Non-pigmented ciliary epithelial cell (primary cell): ENCODE data around the gene TBC1D8B.
"Not testable (repeated sequence)": the region's sequence is repeated elsewhere in the genome, so short reads cannot be mapped to it uniquely, and the experiment has no call there.

Source experiments
- DNase-seq: peaks from one replicate; pipeline ENCODE4 v3.0.0-alpha.2; 2010; ENCODE audit warnings: low read depth

The TBC1D8B gene

DNA sequence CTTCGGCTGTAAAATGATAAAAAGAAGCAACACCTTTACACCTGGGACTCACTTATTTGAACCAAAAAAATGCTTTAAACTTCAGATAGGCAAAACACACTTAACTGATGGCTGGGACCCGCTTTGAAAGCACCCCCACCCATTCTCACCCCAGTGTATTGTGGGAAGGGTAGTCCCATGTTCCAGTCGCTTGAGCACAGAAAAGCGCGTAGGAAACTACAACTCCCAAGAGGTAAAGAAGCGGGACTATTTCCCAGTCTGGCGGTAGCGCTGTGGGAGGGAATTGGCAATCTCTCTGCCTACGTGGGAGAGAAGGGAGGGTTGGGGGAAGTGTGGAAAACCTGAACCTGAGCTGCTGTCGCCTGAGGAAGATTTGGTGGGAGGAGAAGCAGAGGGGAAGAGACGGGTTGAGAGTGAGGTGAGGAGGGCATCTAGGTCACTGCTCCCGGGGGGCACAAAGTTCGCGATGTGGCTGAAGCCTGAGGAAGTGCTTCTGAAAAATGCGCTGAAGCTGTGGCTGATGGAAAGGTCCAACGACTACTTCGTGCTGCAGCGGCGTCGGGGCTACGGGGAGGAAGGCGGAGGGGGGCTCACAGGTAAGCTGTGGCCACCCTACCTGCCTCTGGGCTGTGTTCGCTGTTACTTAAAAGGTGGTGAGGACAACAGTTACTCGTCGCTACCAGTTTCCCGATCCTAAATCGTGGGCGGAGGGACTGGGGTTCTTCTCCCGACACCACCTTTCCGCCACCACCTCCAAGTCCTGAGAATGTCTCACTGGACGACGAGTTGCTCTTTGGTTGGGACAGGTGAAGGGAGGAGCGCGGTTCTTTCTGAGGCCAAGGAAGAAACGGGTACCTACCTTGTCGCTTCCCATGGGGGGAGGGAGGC, at the start of gene TBC1D8B:
TSS of gene TBC1D8B (plus strand) at position 286 of the 888 bp plus-strand sequence. CDS start at position 467, 181 bp downstream.
- DNase-seq, result peak; percentile 71

DNA sequence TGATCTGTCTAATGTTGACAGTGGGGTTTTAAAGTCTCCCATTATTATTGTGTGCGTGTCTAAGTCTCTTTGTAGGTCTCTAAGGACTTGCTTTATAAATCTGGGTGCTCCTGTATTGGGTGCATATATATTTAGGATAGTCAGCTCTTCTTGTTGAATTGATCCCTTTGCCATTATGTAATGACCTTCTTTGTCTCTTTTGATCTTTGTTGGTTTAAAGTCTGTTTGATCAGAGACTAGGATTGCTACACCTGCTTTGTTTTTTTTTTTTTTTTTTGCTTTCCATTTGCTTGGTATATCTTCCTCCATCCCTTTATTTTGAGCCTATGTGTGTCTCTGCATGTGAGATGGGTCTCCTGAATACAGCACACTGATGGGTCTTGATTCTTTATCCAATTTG, 33.2 kb upstream of the TBC1D8B start:
- not testable (repeated sequence) for DNase-seq

DNA sequence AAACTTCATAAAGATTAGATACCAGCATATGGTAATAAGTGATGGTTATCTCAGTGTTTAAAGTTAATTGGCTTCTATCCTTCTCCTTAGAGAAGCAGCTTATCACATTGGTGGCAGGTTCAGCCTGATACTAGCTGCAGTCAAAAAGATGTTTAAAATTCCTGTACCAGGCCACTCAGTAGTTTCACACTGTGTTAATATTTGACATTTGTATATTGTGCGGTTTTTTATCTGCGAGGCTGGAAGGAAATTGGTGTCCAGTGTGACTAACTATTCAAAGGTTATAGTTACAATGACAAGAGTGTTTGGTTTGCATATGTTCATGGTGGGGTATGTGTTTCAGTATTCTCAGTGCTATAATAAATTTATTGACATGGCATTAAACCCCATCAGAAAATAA, 27.5 kb upstream of the TBC1D8B start:
- DNase-seq, result no peak

DNA sequence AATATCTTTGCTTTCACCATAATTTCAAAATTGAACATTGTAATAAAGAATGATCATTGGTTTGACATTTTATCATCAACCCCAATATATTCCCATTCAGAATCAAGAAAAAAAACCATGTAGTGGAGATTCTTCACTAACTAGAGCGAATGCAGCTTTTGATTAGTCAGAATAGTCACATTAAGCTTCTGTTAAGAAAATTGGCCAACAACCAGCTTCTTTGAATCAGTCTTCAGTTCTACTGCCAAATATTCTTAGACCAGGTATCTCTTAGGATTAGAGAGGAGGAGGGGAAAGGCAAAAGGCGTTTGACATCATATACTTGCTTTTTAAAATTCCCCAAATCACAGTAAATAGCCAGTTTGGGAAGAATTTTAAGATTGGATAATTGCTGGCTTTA, 22.2 kb upstream of the TBC1D8B start:
- DNase-seq, result no peak

GRCh38 chrX:106780664-106781377, 21.7 kb upstream of the TBC1D8B start:
- no peak for DNase-seq

- no peak for DNase-seq
Measured at GRCh38 chrX:106783716-106784115, 18.8 kb upstream of the TBC1D8B start.

DNA sequence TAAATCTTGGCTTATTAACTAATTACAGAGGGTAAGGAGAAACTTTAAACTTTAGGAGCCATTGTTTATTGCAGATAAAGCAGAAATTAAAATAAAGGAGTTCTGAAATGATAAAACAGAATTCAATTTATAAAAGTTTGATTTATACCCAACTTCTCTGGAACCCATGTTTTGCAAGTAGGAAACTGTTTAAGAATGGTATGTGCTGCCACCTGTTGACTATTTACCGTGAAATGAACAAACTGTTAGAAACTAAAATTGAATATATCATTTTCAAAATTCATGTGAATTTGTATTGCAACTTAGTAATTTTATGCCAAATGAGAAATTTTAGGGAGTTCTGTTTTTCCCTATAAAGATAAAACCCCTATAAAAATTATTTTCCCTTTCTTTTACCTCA, 11.0 kb upstream of the TBC1D8B start:
- no peak for DNase-seq

GRCh38 chrX:106802063-106802387, 448 bp upstream of the TBC1D8B start:
- DNase-seq, result no peak

DNA sequence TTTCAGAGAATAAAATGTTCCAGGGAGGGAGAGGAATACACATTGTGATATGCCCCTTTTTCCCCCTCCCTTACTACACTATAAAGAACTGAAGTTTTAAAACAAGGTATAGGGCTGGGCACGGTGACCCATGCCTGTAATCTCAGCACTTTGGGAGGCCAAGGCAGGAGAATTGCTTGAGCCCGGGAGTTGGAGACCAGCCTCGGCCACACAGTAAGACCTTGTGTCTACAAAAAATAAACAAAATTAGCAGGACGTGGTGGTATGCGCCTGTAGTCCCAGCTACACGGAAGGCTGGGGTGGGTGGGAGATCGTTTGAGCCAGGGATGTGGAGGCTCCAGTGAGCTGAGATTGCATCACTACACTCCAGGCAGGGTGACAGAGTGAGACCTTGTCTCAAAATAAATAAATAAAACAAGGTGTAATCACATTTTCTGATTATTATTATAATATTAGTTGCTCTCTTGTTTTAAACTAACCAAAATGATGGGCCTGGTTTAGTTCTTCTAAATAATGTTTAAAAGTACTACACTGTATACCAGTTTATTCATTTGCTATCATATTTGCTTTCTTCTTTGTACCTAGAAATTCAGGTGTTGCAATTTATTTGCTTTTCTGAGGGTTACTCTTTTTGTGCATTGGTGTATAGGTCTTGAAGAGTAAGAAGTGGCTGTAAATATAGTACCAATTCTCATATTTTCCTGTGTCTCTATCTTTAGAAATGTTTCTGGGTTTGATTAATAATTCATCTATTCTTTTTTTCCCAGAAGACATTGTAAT, 8.8 kb downstream of the TBC1D8B start:
- DNase-seq, result no peak

DNA sequence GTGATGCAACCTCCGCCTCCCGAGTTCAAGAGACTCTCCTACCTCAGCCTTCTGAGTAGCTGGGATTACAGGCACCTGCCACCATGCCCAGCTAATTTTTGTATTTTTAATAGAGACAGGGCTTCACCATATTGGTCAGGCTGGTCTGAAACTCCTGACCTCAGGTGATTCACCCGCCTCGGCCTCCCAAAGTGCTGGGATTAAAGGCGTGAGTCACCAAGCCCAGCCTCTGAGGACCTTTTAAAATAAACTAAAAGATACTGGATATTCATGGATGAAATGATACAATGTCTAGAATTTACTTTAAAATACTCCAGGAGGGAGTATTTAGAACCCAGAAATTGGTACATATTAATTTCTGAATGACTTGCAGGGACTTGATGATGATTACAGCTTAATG, 10.5 kb downstream of the TBC1D8B start:
- DNase-seq, result not testable (repeated sequence)

DNA sequence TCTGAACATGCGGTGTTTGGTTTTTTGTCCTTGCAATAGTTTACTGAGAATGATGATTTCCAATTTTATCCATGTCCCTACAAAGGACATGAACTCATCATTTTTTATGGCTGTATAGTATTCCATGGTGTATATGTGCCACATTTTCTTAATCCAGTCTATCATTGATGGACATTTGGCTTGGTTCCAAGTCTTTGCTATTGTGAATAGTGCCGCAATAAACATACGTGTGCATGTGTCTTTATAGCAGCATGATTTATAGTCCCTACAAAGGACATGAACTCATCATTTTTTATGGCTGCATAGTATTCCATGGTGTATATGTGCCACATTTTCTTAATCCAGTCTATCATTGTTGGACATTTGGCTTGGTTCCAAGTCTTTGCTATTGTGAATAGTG, 11.6 kb downstream of the TBC1D8B start:
- not testable (repeated sequence) for DNase-seq

DNA sequence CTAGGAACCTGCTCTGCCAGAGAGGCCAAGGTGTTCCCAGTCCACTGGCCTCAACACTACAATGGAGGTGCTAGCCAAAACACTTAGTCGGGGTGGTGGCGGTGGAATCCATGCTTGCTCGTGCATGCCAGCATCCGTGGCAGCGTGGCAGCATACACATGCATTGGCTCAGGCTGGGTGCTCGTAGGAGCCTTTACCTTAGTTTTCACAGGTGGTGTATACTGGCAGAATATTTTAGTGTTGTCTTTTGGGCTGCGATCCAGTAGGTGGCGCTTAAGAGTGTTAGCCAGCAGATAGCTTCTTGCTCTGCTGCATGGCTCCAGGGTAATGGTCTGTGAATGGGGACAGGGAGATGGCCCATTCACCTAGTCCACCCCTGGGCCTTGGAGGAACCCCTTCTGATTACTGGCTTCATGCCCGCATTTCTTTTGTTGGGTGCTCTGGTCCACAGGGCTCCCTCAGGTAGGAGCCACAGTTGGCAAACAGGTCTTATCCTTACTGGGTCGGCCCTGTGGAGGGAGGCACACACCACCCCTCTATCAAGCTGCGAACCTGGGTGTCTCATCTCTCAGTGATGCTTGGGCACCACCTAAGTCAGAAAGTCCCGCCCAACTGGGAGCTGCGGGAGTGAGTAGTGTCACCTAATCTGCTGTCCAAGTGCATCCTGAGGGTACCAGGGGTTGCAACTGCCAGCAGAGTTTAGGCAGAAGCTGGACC, 60.7 kb downstream of the TBC1D8B start:
- no peak for DNase-seq

DNA sequence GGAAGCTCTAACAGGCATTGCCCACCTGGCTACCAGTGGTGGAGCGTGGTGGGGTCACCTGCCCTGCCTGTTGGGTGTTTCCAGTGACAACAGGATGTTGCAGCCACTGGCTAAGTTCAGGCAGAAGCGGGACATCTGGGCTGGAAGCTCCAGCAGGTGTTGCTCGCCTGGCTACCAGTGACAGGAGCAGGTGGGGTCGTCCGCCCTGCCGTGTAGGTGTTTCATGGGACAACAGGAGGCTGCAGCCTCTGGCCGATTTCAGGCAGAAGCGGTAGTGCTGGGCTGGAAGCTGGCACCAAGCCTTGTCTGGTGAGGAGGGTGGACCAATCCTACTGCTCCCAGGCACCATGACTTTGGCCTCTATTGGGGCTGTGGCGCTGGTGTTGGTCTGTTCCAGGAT, 61.2 kb downstream of the TBC1D8B start:
- no peak for DNase-seq

GRCh38 chrX:106872796-106873195, 70.3 kb downstream of the TBC1D8B start:
- not testable (repeated sequence) for DNase-seq

GRCh38 chrX:106874075-106874474, 71.6 kb downstream of the TBC1D8B start:
- no peak for DNase-seq

DNA sequence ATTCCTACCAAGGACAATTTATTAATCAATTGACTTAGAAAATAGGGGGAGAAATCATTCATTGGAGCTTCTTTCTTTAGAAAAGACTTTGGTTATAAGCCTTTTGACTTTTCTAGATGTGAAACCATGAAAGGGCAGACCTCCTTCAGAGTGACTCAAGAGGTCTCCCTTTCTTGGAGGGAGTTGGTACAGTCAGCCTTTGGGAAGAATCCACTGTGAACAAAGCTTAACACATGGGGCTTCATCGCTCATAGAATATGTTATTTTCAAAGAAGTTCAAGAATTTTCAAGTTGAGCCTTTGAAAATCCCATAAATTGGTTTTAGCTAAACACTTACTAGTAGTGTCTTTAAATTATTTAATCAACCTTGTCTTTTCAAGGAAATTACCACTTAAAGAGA, 72.7 kb downstream of the TBC1D8B start:
- no peak for DNase-seq

- no peak for DNase-seq
Measured at GRCh38 chrX:106889468-106889867, 87.0 kb downstream of the TBC1D8B start.

DNA sequence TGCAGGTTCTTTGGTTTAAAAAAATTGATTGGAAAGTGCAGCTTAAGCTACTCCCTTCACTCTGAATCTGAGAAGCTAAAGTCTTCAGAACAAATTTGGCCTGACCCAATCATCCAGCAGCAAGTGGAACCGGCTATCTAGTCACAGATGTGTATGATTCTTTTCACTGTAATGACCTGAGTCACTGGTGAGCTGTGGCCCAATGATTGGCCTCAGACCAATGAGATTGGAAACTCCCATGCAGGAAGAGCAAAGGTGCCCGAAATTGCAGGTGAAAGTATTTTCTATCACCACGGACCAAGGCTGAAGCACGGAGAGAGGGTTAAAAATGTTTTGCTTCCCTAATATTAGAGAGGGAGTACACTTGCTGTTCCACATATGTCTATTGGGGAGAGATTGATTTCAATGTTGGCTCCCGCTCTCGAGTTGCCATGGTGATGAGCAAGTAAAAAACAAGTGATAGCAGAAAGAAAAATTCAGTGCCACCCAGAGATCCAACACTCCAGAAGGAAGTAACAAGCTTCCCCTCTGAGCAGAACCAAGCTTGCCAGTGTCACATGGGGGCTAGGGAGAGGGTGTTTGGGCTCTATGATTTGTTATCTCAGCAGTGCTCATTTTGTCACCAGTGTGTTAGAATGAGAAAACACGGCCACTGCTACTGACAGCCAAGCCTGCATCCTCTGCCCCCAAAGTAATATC, 89.4 kb downstream of the TBC1D8B start:
- no peak for DNase-seq

- DNase-seq, result no peak
Measured at GRCh38 chrX:106894392-106894909, 92.0 kb downstream of the TBC1D8B start.

GRCh38 chrX:106894978-106895452, 92.5 kb downstream of the TBC1D8B start:
- DNase-seq, result no peak

DNA sequence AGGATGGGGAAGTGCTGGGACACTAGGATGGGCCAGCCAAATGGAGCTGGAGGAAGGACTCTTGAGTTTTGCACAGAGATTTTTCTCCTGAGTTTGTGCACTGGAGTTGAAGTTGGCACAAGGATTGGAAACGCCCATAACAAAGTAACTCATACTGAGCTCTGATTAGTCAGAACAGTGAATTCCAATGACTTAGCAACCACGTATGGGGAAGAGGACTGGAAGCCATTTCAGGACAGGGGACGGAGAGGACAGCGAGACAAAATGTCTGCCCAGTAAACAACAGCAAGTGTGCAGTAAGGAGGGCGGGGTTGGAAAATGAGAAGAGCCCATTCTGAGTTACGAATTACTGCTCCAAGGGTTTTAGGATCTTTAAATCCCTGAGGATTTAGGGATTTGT, 94.8 kb downstream of the TBC1D8B start:
- no peak for DNase-seq
